ENCODE results near the gene RANGRF.
A peak's percentile ranks its signal among the peaks of the same experiment; 100 is the strongest.

The RANGRF gene

GRCh38 chr17:8275421-8276290, 12.8 kb upstream of the RANGRF start:
- no peak for DNase-seq

GRCh38 chr17:8277317-8277716, 11.2 kb upstream of the RANGRF start:
- no peak for DNase-seq

GRCh38 chr17:8282345-8282744, 6.1 kb upstream of the RANGRF start:
- no peak for DNase-seq

GRCh38 chr17:8283356-8283755, 5.1 kb upstream of the RANGRF start:
- DNase-seq: no peak

GRCh38 chr17:8284126-8284525, 4.3 kb upstream of the RANGRF start:
- no peak for DNase-seq

GRCh38 chr17:8285270-8286181, 2.9 kb upstream of the RANGRF start:
- DNase-seq: no peak

GRCh38 chr17:8287651-8288335, 677 bp upstream of the RANGRF start:
- peak; percentile 24 for DNase-seq

GRCh38 chr17:8289103-8289397, 580 bp downstream of the RANGRF start:
- no peak for DNase-seq

GRCh38 chr17:8290043-8290442, 1.6 kb downstream of the RANGRF start:
- DNase-seq: peak; percentile 36

- no peak for DNase-seq
Measured at GRCh38 chr17:8292639-8293395, 4.3 kb downstream of the RANGRF start.

- DNase-seq: no peak
Measured at GRCh38 chr17:8294361-8294760, 5.9 kb downstream of the RANGRF start.

- DNase-seq: no peak
Measured at GRCh38 chr17:8294814-8295316, 6.4 kb downstream of the RANGRF start.

GRCh38 chr17:8300226-8300625, 11.8 kb downstream of the RANGRF start:
- DNase-seq: no peak

GRCh38 chr17:8300627-8301242, 12.3 kb downstream of the RANGRF start:
- peak; percentile 63 for DNase-seq

- no peak for DNase-seq
Measured at GRCh38 chr17:8310601-8311123, 22.2 kb downstream of the RANGRF start.

- DNase-seq: no peak
Measured at GRCh38 chr17:8311131-8311790, 22.8 kb downstream of the RANGRF start.

- no peak for DNase-seq
Measured at GRCh38 chr17:8312251-8312650, 23.8 kb downstream of the RANGRF start.

- DNase-seq: no peak
Measured at GRCh38 chr17:8312726-8313600, 24.5 kb downstream of the RANGRF start.

GRCh38 chr17:8314797-8315763, 26.6 kb downstream of the RANGRF start:
- DNase-seq: no peak

Data from EL (cell line).